WTC11 (cell line): ENCODE data around the gene SECTM1. TPM values are rescaled to one million over a fixed set of nuclear protein-coding genes. Genes with fewer than 3 reads are reported as not detected.

Experiments
- ATAC-seq: fragments of 200-7000 bp; cut with Tn5 transposase; 2 replicates; pipeline ENCODE4 v1.10.0; 2021; ENCODE audit warnings: mild to moderate bottlenecking, moderate library complexity
- CTCF ChIA-PET: fragments of 300-600 bp; sonication (Branson Sonifier 250); formaldehyde crosslinking; loops from one replicate; lab custom pipeline; 2021; ENCODE audit warnings: antibody characterized with exemption; lab: Charles Lee
- POLR2A ChIA-PET: fragments of 350-600 bp; sonication (Branson Sonifier 250); formaldehyde crosslinking; loops from one replicate; lab custom pipeline; 2021; ENCODE audit warnings: antibody characterized with exemption; lab: Charles Lee
- DNase-seq: peaks from one replicate; pipeline ENCODE4 v3.0.0; 2021; ENCODE audit warnings: low spot score
- H3K27ac Mint-ChIP-seq: 2 replicates; pipeline ENCODE4 v1.8.0; 2021; ENCODE audit warnings: mixed read lengths
- H3K27me3 Mint-ChIP-seq: 2 replicates; pipeline ENCODE4 v1.8.0; 2021; ENCODE audit warnings: low read depth, mild to moderate bottlenecking, moderate library complexity, mixed read lengths
- H3K36me3 Mint-ChIP-seq: 2 replicates; pipeline ENCODE4 v1.8.0; 2021; ENCODE audit warnings: mixed read lengths
- H3K4me1 Mint-ChIP-seq: 2 replicates; pipeline ENCODE4 v1.8.0; 2022; ENCODE audit warnings: mixed read lengths
- H3K4me3 Mint-ChIP-seq: 2 replicates; pipeline ENCODE4 v1.8.0; 2021; ENCODE audit warnings: mild to moderate bottlenecking, moderate library complexity, mixed read lengths
- H3K9me3 Mint-ChIP-seq: 2 replicates; pipeline ENCODE4 v1.8.0; 2021; ENCODE audit warnings: mixed read lengths
- CREM ChIP-seq: sonication (generic); formaldehyde crosslinking; IDR thresholded peaks from 2 replicates; pipeline ENCODE4 v1.8.1; 2022; ENCODE audit warnings: mild to moderate bottlenecking, missing genetic modification reagents, moderate library complexity
- ESRRA ChIP-seq: sonication (generic); formaldehyde crosslinking; IDR thresholded peaks from 2 replicates; pipeline ENCODE4 v1.8.1; 2022; ENCODE audit warnings: mild to moderate bottlenecking, missing genetic modification reagents, borderline replicate concordance
- MYBL2 ChIP-seq: sonication (generic); formaldehyde crosslinking; IDR thresholded peaks from 2 replicates; pipeline ENCODE4 v1.8.1; 2023; ENCODE audit warnings: mild to moderate bottlenecking, moderate library complexity, missing genetic modification reagents
- TEAD4 ChIP-seq: sonication (generic); formaldehyde crosslinking; IDR thresholded peaks from 2 replicates; pipeline ENCODE4 v1.8.0; 2022; ENCODE audit warnings: mild to moderate bottlenecking, missing genetic modification reagents
- ZBTB21 ChIP-seq: sonication (generic); formaldehyde crosslinking; IDR thresholded peaks from 2 replicates; pipeline ENCODE4 v1.8.1; 2023; ENCODE audit warnings: mild to moderate bottlenecking, missing genetic modification reagents, borderline replicate concordance
- ZNF138 ChIP-seq: sonication (generic); formaldehyde crosslinking; conservative IDR thresholded peaks from 2 replicates; pipeline ENCODE4 v1.8.1; 2022; ENCODE audit warnings: mild to moderate bottlenecking, moderate library complexity, missing genetic modification reagents
- ZNF219 ChIP-seq: sonication (generic); formaldehyde crosslinking; IDR thresholded peaks from 2 replicates; pipeline ENCODE4 v1.8.0; 2023; ENCODE audit warnings: missing genetic modification reagents, mild to moderate bottlenecking, borderline replicate concordance
- ZNF232 ChIP-seq: sonication (generic); formaldehyde crosslinking; IDR thresholded peaks from 2 replicates; pipeline ENCODE4 v1.8.0; 2022; ENCODE audit warnings: mild to moderate bottlenecking, missing genetic modification reagents
- ZNF423 ChIP-seq: fragments of 250-450 bp; sonication (Bioruptor Pico); IDR thresholded peaks from 2 replicates; pipeline ENCODE4 v2.1.2; 2022; ENCODE audit warnings: mild to moderate bottlenecking, moderate library complexity
- total RNA-seq: library from RNA; stranded (reverse); gene quantifications from 3 replicates; pipeline ENCODE4 v1.2.3, GENCODE V29; 2021
- TF ChIP-seq, protein P1 (sequence below): sonication (generic); formaldehyde crosslinking; IDR thresholded peaks from 2 replicates; pipeline ENCODE4 v1.8.0; 2023; ENCODE audit warnings: missing genetic modification reagents
- TF ChIP-seq, protein P2 (sequence below): sonication (generic); formaldehyde crosslinking; IDR thresholded peaks from 2 replicates; pipeline ENCODE4 v1.8.1; 2023; ENCODE audit warnings: mild to moderate bottlenecking, missing genetic modification reagents, borderline replicate concordance
- TF ChIP-seq, protein P3 (sequence below): sonication (generic); formaldehyde crosslinking; IDR thresholded peaks from 2 replicates; pipeline ENCODE4 v1.8.1; 2022; ENCODE audit warnings: low read depth, mild to moderate bottlenecking, moderate library complexity, missing genetic modification reagents, borderline replicate concordance
- TF ChIP-seq, protein P4 (sequence below): sonication (generic); formaldehyde crosslinking; IDR thresholded peaks from 2 replicates; pipeline ENCODE4 v1.8.1; 2023; ENCODE audit warnings: mild to moderate bottlenecking, missing genetic modification reagents
- TF ChIP-seq, protein P5 (sequence below): fragments of 250-450 bp; sonication (Bioruptor Pico); IDR thresholded peaks from 2 replicates; pipeline ENCODE4 v1.9.0; 2021; ENCODE audit warnings: mild to moderate bottlenecking
- TF ChIP-seq, protein P6 (sequence below): sonication (generic); formaldehyde crosslinking; IDR thresholded peaks from 2 replicates; pipeline ENCODE4 v1.8.0; 2023; ENCODE audit warnings: missing genetic modification reagents, mild to moderate bottlenecking, borderline replicate concordance
- TF ChIP-seq, protein P7 (sequence below): sonication (generic); formaldehyde crosslinking; IDR thresholded peaks from 2 replicates; pipeline ENCODE4 v1.8.1; 2023; ENCODE audit warnings: mild to moderate bottlenecking, missing genetic modification reagents, moderate library complexity

SECTM1 gene
- total RNA-seq, 1 experiment from 2014 or later, result 0.22 TPM

GRCh38 chr17:82275326-82275725, 58.2 kb downstream of the SECTM1 start:
- ChIA-PET CTCF (interaction anchor here (1.3 to 2.2 kb wide), 2 partner anchors 25 to 39 kb away, joined by 4 to 9 read pairs; no protein-coding TSS in a partner anchor), POLR2A (no interaction called here)
- Mint-ChIP-seq H3K4me3 (no peak overlapping the region), H3K36me3 (peaks cover 19% of the 10 kb centered on the region), H3K27ac (no peak overlapping the region), H3K27me3 (peaks cover 3% of the 10 kb centered on the region; the same call in 1 of the 2 replicates), H3K9me3 (no peaks in the 10 kb centered on the region), H3K4me1 (peaks cover 45% of the 10 kb centered on the region)
- ATAC-seq (no peak), DNase-seq (no peak)
- no peak for TF ChIP-seq ZBTB21 (CRISPR knock-in tag)
- TF ChIP-seq ESRRA, result no peak
- TF ChIP-seq, protein P1, sequence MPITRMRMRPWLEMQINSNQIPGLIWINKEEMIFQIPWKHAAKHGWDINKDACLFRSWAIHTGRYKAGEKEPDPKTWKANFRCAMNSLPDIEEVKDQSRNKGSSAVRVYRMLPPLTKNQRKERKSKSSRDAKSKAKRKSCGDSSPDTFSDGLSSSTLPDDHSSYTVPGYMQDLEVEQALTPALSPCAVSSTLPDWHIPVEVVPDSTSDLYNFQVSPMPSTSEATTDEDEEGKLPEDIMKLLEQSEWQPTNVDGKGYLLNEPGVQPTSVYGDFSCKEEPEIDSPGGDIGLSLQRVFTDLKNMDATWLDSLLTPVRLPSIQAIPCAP (CRISPR knock-in tag), result no peak
- TF ChIP-seq, protein P2, sequence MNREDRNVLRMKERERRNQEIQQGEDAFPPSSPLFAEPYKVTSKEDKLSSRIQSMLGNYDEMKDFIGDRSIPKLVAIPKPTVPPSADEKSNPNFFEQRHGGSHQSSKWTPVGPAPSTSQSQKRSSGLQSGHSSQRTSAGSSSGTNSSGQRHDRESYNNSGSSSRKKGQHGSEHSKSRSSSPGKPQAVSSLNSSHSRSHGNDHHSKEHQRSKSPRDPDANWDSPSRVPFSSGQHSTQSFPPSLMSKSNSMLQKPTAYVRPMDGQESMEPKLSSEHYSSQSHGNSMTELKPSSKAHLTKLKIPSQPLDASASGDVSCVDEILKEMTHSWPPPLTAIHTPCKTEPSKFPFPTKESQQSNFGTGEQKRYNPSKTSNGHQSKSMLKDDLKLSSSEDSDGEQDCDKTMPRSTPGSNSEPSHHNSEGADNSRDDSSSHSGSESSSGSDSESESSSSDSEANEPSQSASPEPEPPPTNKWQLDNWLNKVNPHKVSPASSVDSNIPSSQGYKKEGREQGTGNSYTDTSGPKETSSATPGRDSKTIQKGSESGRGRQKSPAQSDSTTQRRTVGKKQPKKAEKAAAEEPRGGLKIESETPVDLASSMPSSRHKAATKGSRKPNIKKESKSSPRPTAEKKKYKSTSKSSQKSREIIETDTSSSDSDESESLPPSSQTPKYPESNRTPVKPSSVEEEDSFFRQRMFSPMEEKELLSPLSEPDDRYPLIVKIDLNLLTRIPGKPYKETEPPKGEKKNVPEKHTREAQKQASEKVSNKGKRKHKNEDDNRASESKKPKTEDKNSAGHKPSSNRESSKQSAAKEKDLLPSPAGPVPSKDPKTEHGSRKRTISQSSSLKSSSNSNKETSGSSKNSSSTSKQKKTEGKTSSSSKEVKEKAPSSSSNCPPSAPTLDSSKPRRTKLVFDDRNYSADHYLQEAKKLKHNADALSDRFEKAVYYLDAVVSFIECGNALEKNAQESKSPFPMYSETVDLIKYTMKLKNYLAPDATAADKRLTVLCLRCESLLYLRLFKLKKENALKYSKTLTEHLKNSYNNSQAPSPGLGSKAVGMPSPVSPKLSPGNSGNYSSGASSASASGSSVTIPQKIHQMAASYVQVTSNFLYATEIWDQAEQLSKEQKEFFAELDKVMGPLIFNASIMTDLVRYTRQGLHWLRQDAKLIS (CRISPR knock-in tag), result no peak
- no peak for TF ChIP-seq ZNF219 (CRISPR knock-in tag)
- TF ChIP-seq, protein P3, sequence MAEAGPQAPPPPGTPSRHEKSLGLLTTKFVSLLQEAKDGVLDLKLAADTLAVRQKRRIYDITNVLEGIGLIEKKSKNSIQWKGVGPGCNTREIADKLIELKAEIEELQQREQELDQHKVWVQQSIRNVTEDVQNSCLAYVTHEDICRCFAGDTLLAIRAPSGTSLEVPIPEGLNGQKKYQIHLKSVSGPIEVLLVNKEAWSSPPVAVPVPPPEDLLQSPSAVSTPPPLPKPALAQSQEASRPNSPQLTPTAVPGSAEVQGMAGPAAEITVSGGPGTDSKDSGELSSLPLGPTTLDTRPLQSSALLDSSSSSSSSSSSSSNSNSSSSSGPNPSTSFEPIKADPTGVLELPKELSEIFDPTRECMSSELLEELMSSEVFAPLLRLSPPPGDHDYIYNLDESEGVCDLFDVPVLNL (CRISPR knock-in tag), result no peak
- no peak for TF ChIP-seq MYBL2 (CRISPR knock-in tag)

DNA sequence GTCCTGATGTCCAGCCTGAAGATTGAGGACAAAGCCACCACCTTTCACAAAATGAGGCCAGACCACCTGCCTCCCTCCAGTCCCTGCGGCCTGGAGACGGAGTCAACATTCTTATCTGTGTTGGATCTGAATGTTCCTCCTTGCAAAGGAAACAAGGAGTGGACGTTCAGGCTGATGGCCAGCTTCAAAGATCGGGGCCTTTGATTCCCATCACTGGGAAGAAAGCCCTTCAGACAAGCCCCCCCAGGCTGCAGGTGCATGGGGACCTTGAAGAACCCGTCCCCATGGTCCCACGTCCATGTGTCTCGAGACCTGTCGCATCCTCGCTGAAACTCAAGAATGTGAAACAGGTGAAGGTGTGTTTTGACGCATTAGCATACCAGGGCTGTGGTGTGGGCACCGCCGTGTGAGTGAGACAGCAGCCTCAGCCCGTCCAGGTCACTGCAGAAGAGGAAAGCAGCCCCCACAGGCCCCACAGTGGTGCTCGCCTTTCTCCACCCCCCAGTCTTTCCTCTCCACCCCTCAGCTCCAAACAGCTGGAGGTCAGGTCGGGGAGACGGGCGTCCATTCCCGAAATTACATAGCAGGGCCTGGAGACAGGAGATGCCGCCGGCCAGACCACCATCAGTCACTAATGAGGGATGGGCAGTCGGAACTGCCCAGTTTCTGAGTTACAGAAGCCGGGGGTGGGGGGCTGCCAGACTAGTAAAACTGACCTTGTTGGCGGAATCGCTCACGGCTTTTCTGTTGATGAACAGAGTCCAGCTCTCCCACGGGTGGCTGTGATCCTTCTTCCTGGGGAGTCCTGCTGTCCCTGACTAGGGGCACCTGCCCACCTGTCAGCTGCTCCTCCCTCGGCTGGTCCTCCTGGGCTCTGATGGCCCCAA, 59.2 kb downstream of the SECTM1 start:
- ChIA-PET POLR2A (interaction anchor here (1.5 kb wide), 1 partner anchor 18 kb away, joined by 5 read pairs; no protein-coding TSS in a partner anchor), CTCF (interaction anchor here (1.1 to 2.2 kb wide), 2 partner anchors 38 to 340 kb away, joined by 3 to 9 read pairs; no protein-coding TSS in a partner anchor)
- ATAC-seq (no peak), DNase-seq (no peak)
- no peaks in the 10 kb centered on the region for H3K9me3 Mint-ChIP-seq
- peaks cover 55% of the 10 kb centered on the region for H3K4me1 Mint-ChIP-seq
- H3K27me3 Mint-ChIP-seq, result peaks cover 3% of the 10 kb centered on the region; the same call in 1 of the 2 replicates
- H3K36me3 Mint-ChIP-seq, result peaks cover 24% of the 10 kb centered on the region
- H3K4me3 Mint-ChIP-seq, result peak overlapping the region; percentile 84
- H3K27ac Mint-ChIP-seq, result no peak overlapping the region
- TF ChIP-seq, protein P4, sequence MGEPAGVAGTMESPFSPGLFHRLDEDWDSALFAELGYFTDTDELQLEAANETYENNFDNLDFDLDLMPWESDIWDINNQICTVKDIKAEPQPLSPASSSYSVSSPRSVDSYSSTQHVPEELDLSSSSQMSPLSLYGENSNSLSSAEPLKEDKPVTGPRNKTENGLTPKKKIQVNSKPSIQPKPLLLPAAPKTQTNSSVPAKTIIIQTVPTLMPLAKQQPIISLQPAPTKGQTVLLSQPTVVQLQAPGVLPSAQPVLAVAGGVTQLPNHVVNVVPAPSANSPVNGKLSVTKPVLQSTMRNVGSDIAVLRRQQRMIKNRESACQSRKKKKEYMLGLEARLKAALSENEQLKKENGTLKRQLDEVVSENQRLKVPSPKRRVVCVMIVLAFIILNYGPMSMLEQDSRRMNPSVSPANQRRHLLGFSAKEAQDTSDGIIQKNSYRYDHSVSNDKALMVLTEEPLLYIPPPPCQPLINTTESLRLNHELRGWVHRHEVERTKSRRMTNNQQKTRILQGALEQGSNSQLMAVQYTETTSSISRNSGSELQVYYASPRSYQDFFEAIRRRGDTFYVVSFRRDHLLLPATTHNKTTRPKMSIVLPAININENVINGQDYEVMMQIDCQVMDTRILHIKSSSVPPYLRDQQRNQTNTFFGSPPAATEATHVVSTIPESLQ, result no peak
- TF ChIP-seq ZNF232 (CRISPR knock-in tag) (no peak), TEAD4 (no peak), CREM (CRISPR knock-in tag) (no peak), ZNF138 (no peak), ZNF423 (CRISPR knock-in tag) (no peak)
- TF ChIP-seq, protein P5, sequence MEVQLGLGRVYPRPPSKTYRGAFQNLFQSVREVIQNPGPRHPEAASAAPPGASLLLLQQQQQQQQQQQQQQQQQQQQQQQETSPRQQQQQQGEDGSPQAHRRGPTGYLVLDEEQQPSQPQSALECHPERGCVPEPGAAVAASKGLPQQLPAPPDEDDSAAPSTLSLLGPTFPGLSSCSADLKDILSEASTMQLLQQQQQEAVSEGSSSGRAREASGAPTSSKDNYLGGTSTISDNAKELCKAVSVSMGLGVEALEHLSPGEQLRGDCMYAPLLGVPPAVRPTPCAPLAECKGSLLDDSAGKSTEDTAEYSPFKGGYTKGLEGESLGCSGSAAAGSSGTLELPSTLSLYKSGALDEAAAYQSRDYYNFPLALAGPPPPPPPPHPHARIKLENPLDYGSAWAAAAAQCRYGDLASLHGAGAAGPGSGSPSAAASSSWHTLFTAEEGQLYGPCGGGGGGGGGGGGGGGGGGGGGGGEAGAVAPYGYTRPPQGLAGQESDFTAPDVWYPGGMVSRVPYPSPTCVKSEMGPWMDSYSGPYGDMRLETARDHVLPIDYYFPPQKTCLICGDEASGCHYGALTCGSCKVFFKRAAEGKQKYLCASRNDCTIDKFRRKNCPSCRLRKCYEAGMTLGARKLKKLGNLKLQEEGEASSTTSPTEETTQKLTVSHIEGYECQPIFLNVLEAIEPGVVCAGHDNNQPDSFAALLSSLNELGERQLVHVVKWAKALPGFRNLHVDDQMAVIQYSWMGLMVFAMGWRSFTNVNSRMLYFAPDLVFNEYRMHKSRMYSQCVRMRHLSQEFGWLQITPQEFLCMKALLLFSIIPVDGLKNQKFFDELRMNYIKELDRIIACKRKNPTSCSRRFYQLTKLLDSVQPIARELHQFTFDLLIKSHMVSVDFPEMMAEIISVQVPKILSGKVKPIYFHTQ, result no peak
- TF ChIP-seq, protein P6, sequence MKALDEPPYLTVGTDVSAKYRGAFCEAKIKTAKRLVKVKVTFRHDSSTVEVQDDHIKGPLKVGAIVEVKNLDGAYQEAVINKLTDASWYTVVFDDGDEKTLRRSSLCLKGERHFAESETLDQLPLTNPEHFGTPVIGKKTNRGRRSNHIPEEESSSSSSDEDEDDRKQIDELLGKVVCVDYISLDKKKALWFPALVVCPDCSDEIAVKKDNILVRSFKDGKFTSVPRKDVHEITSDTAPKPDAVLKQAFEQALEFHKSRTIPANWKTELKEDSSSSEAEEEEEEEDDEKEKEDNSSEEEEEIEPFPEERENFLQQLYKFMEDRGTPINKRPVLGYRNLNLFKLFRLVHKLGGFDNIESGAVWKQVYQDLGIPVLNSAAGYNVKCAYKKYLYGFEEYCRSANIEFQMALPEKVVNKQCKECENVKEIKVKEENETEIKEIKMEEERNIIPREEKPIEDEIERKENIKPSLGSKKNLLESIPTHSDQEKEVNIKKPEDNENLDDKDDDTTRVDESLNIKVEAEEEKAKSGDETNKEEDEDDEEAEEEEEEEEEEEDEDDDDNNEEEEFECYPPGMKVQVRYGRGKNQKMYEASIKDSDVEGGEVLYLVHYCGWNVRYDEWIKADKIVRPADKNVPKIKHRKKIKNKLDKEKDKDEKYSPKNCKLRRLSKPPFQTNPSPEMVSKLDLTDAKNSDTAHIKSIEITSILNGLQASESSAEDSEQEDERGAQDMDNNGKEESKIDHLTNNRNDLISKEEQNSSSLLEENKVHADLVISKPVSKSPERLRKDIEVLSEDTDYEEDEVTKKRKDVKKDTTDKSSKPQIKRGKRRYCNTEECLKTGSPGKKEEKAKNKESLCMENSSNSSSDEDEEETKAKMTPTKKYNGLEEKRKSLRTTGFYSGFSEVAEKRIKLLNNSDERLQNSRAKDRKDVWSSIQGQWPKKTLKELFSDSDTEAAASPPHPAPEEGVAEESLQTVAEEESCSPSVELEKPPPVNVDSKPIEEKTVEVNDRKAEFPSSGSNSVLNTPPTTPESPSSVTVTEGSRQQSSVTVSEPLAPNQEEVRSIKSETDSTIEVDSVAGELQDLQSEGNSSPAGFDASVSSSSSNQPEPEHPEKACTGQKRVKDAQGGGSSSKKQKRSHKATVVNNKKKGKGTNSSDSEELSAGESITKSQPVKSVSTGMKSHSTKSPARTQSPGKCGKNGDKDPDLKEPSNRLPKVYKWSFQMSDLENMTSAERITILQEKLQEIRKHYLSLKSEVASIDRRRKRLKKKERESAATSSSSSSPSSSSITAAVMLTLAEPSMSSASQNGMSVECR (CRISPR knock-in tag), result no peak
- TF ChIP-seq, protein P7, sequence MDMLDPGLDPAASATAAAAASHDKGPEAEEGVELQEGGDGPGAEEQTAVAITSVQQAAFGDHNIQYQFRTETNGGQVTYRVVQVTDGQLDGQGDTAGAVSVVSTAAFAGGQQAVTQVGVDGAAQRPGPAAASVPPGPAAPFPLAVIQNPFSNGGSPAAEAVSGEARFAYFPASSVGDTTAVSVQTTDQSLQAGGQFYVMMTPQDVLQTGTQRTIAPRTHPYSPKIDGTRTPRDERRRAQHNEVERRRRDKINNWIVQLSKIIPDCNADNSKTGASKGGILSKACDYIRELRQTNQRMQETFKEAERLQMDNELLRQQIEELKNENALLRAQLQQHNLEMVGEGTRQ (CRISPR knock-in tag), result no peak
